ENCODE measurements around the gene SRRM3. TPM values are rescaled to one million over a fixed set of nuclear protein-coding genes. Genes with fewer than 3 reads are reported as not detected.
A peak's percentile ranks its signal among the peaks of the same experiment; 100 is the strongest.

Gene SRRM3
- total RNA-seq, 1 experiment from 2014 or later = 0.21 TPM

DNA sequence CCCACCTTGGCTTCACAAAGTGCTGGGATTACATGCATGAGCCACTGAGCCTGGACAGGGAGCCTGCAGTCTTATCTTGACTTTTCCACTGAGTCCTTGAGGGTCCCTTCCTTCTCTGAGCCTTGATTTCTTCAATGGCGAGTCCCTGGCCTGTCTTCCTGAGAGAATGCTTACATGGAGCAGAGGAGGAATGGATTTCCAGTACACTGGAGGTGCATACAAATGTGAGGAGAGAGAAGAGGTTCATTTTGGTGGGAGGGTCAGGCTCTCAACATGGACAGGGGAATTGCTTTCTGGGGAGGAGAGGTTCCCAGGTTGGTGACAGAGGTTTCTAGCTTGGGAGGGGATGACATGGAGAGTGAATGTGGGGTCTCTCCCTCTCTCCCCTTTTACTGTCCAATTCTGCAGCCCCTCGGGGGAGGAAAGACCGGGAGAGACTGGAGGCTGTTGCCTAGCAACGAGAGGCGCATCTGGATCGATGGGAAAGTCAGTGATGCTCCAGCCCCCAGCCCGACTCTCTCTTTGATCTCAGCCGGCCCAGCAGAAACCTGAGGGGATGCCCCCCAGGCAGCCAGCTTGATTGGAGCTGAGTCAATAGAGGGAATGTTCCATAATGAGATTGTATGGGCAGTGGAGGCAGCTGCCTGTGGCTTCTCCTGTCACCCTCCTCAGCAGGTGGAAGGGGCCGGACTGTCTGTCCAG lies 14.8 kb downstream of the SRRM3 start:
- TF ChIP-seq, protein P1, sequence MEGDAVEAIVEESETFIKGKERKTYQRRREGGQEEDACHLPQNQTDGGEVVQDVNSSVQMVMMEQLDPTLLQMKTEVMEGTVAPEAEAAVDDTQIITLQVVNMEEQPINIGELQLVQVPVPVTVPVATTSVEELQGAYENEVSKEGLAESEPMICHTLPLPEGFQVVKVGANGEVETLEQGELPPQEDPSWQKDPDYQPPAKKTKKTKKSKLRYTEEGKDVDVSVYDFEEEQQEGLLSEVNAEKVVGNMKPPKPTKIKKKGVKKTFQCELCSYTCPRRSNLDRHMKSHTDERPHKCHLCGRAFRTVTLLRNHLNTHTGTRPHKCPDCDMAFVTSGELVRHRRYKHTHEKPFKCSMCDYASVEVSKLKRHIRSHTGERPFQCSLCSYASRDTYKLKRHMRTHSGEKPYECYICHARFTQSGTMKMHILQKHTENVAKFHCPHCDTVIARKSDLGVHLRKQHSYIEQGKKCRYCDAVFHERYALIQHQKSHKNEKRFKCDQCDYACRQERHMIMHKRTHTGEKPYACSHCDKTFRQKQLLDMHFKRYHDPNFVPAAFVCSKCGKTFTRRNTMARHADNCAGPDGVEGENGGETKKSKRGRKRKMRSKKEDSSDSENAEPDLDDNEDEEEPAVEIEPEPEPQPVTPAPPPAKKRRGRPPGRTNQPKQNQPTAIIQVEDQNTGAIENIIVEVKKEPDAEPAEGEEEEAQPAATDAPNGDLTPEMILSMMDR (IDR thresholded peaks at IDR 0.05; ENCODE audit: unreplicated experiment) = no peak
- Mint-ChIP-seq H3K36me3 (ENCODE audit: insufficient read depth, unreplicated experiment) (no peaks in the 10 kb centered on the region), H3K9me3 (ENCODE audit: low read depth, unreplicated experiment) (no peaks in the 10 kb centered on the region), H3K27ac (ENCODE audit: unreplicated experiment) (no peak overlapping the region), H3K4me1 (ENCODE audit: low read depth, unreplicated experiment) (no peaks in the 10 kb centered on the region), H3K4me3 (ENCODE audit: low read depth, unreplicated experiment) (no peak overlapping the region), H3K27me3 (ENCODE audit: unreplicated experiment) (peaks cover 64% of the 10 kb centered on the region)
- CTCF ChIA-PET = no interaction called here
- intact Hi-C loops (cut with micrococcal nuclease; ENCODE audit: unreplicated experiment) = no loop called here
- no TSS peak for BruUV-seq (replicated peaks)
- no peak for DNase-seq

DNA sequence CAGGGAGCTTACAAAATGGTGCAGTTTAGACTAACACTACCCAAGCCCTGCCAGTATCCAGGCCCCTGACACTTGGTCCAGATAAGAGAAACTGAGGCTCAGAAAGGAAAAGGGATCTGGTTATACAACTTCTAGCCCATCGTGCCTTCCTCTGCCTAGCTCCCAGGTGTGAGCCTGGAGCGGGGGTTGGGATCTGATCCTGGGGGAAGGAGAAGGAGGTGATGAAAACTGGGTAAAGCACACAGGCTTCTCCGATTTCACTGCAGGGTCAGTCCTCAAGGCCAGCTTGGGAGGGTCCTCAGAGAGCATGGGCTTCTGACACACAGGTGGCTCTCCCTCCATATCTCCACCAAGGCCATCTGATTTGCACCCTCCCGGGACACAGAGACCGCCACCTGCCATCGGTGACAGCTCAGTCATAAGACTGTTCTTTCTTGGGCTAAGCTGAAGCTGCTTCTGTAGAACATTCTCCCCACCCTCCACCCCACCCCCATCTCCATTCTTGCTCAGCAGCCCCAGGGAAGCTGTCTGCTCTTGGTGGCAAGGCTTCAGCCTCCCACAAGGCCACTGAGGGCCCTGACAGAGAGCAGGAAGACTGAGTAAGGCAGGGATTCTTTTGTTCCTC lies 16.4 kb downstream of the SRRM3 start:
- TF ChIP-seq, protein P1 (IDR thresholded peaks at IDR 0.05; ENCODE audit: unreplicated experiment) = no peak
- CTCF ChIA-PET = no interaction called here
- intact Hi-C loops (cut with micrococcal nuclease; ENCODE audit: unreplicated experiment) = no loop called here
- BruUV-seq (replicated peaks) = no TSS peak
- no peak for DNase-seq
- Mint-ChIP-seq H3K4me3 (ENCODE audit: low read depth, unreplicated experiment) (no peak overlapping the region), H3K36me3 (ENCODE audit: insufficient read depth, unreplicated experiment) (no peaks in the 10 kb centered on the region), H3K27me3 (ENCODE audit: unreplicated experiment) (peaks cover 76% of the 10 kb centered on the region), H3K4me1 (ENCODE audit: low read depth, unreplicated experiment) (no peaks in the 10 kb centered on the region), H3K9me3 (ENCODE audit: low read depth, unreplicated experiment) (no peaks in the 10 kb centered on the region), H3K27ac (ENCODE audit: unreplicated experiment) (no peak overlapping the region)

DNA sequence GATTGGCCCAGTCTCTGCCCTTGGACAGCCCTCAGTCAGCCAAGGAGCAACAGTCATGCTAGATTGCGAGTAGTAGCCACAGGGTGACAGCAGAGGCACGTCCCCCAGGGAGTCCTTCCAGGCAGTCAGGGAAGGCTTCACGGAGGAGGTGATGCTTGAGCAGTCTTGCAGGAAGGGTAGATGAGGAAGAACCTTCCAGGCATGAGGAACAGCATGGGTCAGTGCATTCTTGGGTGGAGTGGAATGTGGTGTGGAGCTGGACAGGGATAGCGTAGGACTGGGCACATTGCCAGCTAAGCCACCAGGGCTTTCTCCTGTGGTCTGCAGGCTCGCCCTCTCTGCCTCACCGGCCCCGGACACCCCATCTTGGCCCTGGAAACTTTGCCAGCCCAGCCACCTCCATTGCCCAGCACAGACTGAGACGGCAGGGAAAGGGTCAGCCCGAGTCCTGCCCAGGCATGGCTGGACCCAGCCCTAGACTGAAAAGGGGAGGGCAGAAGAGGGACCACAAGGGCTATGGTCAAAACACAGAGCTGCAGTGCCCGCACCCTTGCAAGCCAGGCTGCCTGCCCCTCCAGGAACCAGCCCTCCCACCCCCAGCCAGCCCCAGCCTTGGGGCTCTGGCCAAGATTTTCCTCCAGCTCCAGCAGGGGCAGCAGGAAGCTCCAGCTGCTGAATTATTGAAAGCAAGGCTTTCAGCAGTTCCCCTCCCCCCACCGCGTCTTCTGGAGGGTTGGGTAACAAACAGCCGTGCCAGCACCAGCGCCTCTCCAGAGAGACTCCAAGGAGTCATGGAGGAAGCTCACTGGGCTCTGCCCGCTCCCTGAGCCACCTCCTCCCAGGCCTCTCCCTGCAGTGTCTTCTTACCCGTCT lies 18.7 kb downstream of the SRRM3 start:
- Mint-ChIP-seq H3K27me3 (ENCODE audit: unreplicated experiment) (peaks cover 65% of the 10 kb centered on the region), H3K4me1 (ENCODE audit: low read depth, unreplicated experiment) (no peaks in the 10 kb centered on the region), H3K36me3 (ENCODE audit: insufficient read depth, unreplicated experiment) (no peaks in the 10 kb centered on the region), H3K9me3 (ENCODE audit: low read depth, unreplicated experiment) (no peaks in the 10 kb centered on the region), H3K4me3 (ENCODE audit: low read depth, unreplicated experiment) (no peak overlapping the region), H3K27ac (ENCODE audit: unreplicated experiment) (no peak overlapping the region)
- peak; percentile 47 for DNase-seq
- no TSS peak for BruUV-seq (replicated peaks)
- intact Hi-C loops (cut with micrococcal nuclease; ENCODE audit: unreplicated experiment) = no loop called here
- CTCF ChIA-PET = interaction anchor here (0.6 to 1.8 kb wide), 2 partner anchors 42 to 95 kb away, joined by 4 to 11 read pairs; no protein-coding TSS in a partner anchor
- TF ChIP-seq, protein P1 (IDR thresholded peaks at IDR 0.05; ENCODE audit: unreplicated experiment) = no peak

DNA sequence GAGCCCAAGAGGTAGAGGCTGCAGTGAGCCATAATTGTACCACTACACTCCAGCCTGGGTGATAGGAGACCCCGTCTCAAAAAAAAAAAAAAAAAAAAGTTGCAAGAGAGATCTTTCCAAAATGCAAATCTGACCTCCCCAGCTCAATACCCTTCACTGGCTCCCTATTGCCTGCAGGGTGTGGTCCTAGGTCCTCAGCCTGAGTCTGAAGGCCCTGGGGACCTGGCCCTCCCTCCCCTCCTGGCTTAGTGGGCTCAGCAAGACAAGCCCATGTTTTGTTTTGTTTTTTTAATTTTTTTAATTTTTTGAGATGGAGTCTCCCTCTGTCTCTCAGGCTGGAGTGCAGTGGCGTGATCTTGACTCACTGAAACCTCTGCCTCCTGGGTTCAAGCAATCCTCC lies 20.6 kb downstream of the SRRM3 start:
- Mint-ChIP-seq H3K9me3 (ENCODE audit: low read depth, unreplicated experiment) (no peaks in the 10 kb centered on the region), H3K4me3 (ENCODE audit: low read depth, unreplicated experiment) (no peak overlapping the region), H3K36me3 (ENCODE audit: insufficient read depth, unreplicated experiment) (peaks cover 5% of the 10 kb centered on the region), H3K27me3 (ENCODE audit: unreplicated experiment) (peaks cover 60% of the 10 kb centered on the region), H3K4me1 (ENCODE audit: low read depth, unreplicated experiment) (no peaks in the 10 kb centered on the region), H3K27ac (ENCODE audit: unreplicated experiment) (no peak overlapping the region)
- CTCF ChIA-PET = interaction anchor here (1.3 kb wide), 1 partner anchor 92 kb away, joined by 3 read pairs; no protein-coding TSS in a partner anchor
- TF ChIP-seq, protein P1 (IDR thresholded peaks at IDR 0.05; ENCODE audit: unreplicated experiment) = no peak
- DNase-seq = no peak
- intact Hi-C loops (cut with micrococcal nuclease; ENCODE audit: unreplicated experiment) = no loop called here
- no TSS peak for BruUV-seq (replicated peaks)

Measured in Calu3 (cell line).